Stimulated activated CD4-positive, alpha-beta T cell treated with anti-CD3 and anti-CD28 coated beads, Interleukin-1b, Interleukin-23, amount 100 ng/mL, for 24 hours (primary cell): Measurements from ENCODE around the gene RO60.
"Not testable (repeated sequence)": the region's sequence is repeated elsewhere in the genome, so short reads cannot be mapped to it uniquely, and the experiment has no call there.

ENCODE experiments used
- DNase-seq, 4 experiments: peaks; one replicate each; pipeline ENCODE4 v3.0.0-alpha.2; 2020; ENCODE audit warnings: low read depth in 4 of 4, low spot score in 1 of 4

Gene RO60

DNA sequence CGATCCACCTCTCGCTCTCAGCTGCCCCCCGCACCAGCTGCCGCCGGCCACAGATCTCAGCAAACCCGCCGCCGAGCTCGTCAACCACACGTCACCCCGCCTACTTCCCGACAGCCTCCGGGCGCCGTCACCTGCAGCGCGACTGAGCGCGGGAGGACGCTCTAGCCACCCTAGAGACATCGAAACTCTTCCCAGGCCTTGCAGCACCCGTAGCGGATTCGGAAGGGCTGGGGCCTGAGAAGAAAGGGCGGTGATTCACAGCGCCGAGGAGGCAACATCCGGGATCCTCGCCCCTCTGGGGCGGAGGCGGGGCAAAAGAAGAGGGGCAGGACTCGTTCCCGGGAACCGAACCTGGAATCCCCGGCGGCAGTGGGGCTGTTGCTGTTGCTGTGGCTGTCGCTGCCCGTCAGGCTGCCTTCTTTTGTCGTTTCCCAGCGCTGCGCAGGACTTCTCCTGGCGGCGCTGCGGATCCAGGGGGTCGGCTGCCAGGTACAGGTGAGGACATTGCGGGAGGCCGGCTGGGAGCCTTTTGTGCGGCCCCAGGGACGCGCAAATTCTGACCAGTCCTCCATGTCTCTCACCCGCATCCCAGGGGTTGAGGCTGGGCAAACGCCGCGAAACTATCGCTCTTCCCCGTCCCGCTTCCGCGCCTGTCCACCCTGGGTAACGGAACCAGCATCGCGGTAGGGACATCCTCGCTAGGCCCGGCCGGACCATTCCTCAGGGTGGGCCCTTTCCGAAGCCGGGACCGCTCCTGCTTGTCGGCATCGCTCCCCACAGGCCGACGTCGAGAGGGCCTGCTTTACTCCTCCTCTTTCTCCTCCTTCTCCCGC is at the start of gene RO60, which contains the start of gene UCHL5:
RO60 (plus strand) TSS at position 331 of the 833 bp plus-strand sequence. CDS start 9,443 bp downstream, outside the sequence.
UCHL5 (minus strand) TSS at position 79 of the 833 bp plus-strand sequence. CDS start 100 bp downstream, outside the sequence.
- DNase-seq: peak; percentile 79 to 90 (median 84)

DNA sequence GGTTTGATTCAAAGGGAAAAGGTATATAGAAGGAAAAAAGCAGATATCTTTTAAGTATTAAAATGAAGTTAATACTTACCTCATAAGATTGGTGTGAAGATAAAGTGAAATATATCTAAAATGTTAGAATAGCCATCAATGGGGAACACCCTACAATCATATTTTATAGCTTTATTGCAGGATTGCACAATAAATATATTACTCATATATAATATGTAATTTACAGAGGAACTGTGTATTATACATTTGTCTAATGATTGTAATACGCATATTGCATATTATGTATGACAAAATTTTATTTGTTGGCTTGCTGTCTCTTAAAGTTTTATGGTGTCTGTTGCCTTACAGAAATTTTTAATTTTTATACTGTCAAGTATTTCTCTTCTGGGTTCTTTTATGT is 48.0 kb upstream of the RO60 start:
- DNase-seq: no peak

- no peak for DNase-seq
These were observed 46.4 kb upstream of the RO60 start for GRCh38 chr1:193013005-193013404.

GRCh38 chr1:193013707-193014106 is 45.7 kb upstream of the RO60 start:
- DNase-seq: no peak

DNA sequence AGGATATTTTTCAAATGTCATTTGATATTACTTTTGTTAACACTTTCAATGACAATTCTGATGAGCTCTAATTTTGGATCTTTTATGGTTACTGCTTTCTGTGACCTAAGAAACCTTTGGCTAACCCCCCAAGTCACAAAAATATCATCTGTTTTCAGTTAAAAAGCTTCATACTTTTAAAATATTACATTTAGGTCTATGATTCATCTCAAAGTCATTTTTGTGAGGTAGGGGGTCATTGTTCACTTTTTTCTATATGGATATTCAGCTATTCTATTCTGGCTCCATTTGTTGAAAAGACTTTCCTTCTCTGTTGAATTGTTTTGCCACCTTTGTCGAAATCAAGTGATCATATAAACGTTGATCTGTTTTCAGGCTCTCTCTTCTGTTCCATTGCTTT is 45.0 kb upstream of the RO60 start:
- no peak for DNase-seq

- no peak for DNase-seq
These were observed 42.6 kb upstream of the RO60 start for GRCh38 chr1:193016788-193017187.

DNA sequence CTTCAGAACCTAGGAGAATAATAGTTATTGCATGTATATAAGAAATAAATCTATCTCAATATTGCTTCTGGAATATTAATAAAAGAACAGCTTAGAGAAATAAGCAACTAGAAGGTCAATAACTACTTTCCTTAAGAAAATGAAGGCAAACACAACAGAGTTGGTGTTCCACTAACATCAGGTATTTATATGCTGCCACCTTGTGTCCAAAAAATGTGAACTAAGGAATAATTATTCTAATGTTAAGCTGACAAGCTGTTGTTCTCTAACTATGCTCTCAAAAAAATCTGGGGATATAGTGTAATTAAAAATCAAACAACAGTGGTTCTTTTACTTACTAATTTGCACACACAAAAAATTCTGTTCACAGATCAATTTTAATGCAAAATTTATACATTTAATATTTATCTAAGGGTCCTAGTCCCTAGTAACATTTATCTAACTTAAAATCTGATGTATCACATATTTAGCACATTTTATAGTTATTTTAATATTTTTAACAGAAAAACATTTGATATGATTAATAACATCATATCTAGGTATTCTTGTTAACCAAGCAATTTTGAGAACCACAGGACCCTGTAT is 39.9 kb upstream of the RO60 start:
- DNase-seq: no peak

- no peak for DNase-seq
These were observed 34.2 kb upstream of the RO60 start for GRCh38 chr1:193025218-193025617.

- DNase-seq: no peak
These were observed 29.1 kb upstream of the RO60 start for GRCh38 chr1:193030280-193030679.

GRCh38 chr1:193031431-193031830 is 28.0 kb upstream of the RO60 start:
- DNase-seq: no peak

DNA sequence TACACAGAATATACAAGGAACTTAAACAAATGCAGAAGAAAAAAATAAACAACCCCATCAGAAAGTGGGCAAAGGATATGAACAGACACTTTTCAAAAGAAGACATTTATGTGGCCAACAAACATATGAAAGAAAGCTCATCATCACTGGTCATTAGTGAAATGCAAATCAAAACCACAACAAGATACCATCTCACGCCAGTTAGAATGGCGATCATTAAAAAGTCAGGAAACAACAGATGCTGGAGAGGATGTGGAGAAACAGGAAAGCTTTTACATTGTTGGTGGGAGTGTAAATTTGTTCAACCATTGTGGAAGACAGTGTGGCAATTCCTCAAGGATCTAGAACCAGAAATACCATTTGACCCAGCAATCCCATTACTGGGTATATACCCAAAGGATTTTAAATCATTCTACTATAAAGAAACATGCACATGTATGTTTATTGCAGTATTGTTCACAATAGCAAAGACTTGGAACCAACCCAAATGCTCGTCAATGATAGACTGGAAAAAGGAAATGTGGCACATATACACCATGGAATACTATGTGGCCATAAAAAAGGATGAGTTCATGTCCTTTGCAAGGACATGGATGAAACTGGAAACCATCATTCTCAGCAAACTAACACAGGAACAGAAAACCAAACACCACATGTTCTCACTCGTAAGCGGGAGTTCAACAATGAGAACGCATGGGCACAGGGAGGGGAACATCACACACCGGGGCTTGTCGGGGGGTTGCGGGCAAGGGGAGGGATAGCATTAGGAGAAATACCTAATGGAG is 26.6 kb upstream of the RO60 start:
- not testable (repeated sequence) for DNase-seq

- DNase-seq: no peak
These were observed 25.8 kb upstream of the RO60 start for GRCh38 chr1:193033610-193034009.

- no peak for DNase-seq
These were observed 22.9 kb upstream of the RO60 start for GRCh38 chr1:193036337-193037047.

DNA sequence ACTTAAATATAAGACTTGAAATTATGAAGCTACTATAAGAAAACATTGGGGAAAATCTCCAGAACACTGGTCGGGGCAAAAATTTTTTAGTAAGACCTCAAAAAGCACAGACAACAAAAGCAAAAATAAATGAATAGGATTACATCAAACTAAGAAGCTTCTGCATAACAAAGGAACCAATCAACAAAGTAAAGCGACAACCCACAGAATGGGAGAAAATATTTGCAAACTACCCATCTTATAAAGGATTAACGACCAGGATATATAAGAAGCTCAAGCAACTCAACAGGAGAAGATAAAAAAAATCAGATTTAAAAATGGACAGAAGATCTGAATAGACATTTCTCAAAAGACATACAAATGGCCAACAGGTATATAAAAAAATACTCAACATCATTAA is 19.4 kb upstream of the RO60 start:
- DNase-seq: no peak

DNA sequence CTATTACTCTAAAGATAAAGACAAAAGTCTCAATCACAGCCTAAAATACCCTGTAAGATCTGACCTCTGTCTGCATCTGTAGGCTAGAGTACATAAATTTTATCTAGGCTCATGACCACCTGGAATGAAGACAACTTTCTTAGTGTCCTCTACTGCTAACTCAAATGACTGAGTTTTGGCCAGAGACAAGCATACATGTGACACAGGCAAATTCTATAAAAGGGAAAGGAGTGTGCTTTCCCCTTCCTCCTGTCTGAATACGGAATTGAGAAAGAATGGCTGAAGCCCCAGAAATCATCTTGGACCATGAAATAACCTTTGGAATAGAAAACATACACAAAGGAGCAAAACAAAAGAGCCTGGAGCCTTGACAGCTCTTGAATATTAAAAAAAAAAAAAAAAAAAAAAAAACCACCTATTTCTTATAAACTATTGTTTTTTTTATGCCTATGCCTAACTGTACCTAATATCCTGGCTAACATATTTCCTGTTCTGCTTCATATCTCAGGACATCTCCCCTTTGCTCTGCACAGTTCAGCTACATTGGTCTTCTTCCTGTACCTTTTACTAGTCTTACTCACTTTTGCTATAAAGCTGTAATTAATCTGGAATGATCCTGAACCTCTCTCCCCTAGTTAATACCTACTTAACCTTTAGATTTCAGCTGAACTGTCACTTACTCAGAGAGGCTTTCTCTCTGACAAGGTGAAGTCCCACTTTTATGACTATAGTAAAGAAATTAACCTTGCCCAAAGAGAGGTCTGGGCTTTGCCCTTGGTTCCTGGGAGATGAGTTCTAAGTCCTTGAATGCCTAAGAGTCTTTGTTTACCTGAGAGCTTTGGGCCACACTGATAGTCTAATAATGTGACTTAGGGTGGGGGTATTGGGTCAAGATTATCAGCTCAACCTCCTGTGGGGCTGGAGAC is 16.4 kb upstream of the RO60 start:
- DNase-seq: no peak

DNA sequence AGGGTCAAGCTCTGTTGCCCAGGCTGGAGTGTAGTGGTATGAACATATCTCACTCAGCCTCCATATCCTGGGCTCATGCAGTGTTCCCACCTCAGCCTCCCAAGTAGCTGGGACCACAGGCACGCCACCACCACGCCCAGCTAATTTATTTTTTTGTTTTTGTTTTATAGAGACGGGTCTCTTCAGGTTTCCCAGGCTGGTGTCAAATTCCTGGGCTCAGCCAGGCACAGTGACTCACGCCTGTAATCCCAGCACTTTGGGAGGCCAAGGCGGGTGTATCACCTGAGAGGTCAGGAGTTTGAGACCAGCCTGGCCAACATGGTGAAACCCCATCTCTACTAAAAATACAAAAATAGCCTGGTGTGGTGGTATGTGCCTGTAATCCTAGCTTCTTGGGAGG is 10.5 kb upstream of the RO60 start:
- DNase-seq: not testable (repeated sequence)

- no peak for DNase-seq
These were observed 5.2 kb upstream of the RO60 start for GRCh38 chr1:193054169-193054675.

GRCh38 chr1:193058529-193059281 is 707 bp upstream of the RO60 start:
- peak; percentile 25 to 54 (median 36) for DNase-seq

GRCh38 chr1:193060115-193060403 is 647 bp downstream of the RO60 start:
- DNase-seq: no peak
